ENCODE measurements around the gene CCR5. TPM values are rescaled to one million over a fixed set of nuclear protein-coding genes. Genes with fewer than 3 reads are reported as not detected.

CCR5 gene
- total RNA-seq, 1 experiment from 2014 or later, result not detected

Other genes starting within 250 kb of the CCR5 start
- gene CCR1, start 162.6 kb upstream of the CCR5 start, total RNA-seq (2021; ENCODE audit: unreplicated experiment), result 0.10 TPM
- gene CCR3, start 128.5 kb upstream of the CCR5 start, total RNA-seq (2021; ENCODE audit: unreplicated experiment), result not detected
- gene CCR2, start 16.8 kb upstream of the CCR5 start, total RNA-seq (2021; ENCODE audit: unreplicated experiment), result not detected
- gene CCRL2, start 36.3 kb downstream of the CCR5 start, total RNA-seq (2021; ENCODE audit: unreplicated experiment), result not detected
- not detected for gene LTF, start 94.0 kb downstream of the CCR5 start, total RNA-seq (2021; ENCODE audit: unreplicated experiment)
- gene RTP3, start 127.0 kb downstream of the CCR5 start, total RNA-seq (2021; ENCODE audit: unreplicated experiment), result not detected
- gene LRRC2, start 195.4 kb downstream of the CCR5 start, total RNA-seq (2021; ENCODE audit: unreplicated experiment), result not detected
- not detected for gene FAM240A, start 241.6 kb downstream of the CCR5 start, total RNA-seq (2021; ENCODE audit: unreplicated experiment)

All from HCT116 (cell line).